ENCODE measurements around the gene ESRRB. TPM values are rescaled to one million over a fixed set of nuclear protein-coding genes. Genes with fewer than 3 reads are reported as not detected.

ESRRB gene
- total and polyA plus RNA-seq, 12 donors = 2.5 to 13.4 (median 7.0) TPM

DNA sequence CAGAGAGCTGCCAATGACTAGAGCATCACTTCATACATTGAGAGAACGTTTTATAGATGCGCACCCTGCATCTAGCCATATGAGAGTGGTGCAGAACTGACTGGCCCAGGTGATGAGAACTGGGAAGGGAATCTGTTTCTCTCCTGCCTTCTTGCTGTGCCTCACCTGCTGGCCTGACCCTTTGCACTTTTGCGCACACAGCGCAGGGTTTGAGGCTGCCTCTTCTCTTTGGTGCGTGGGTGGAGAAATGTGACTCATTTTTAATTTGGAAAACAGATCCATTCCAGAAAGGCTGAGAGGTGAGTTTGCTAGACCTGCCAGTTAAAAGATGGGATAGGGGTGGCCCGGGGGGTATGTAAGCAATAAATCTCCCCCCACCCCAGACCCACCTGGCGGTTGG, 453 bp upstream of the ESRRB start:
- DNase-seq (no peak), ATAC-seq (no peak)
- TF ChIP-seq CTCF (IDR thresholded peaks at IDR 0.05) = no peak
- H3K27me3 ChIP-seq = peaks cover 4 to 72% (median 55%) of the 10 kb centered on the region in 7 donors
- H3K4me1 ChIP-seq = peaks cover 3 to 23% (median 13%) of the 10 kb centered on the region in 9 donors
- 38 to 44% methylated on average over 7 of the region's 7 CpGs for WGBS, 2 donors
- intact Hi-C loops (cut with DNase I) = loop anchor here in 1 of 10 donors (10.0 kb wide), 1 partner anchor 661 kb away; no protein-coding TSS in a partner anchor
- H3K4me3 ChIP-seq = no peak overlapping the region
- no peaks in the 10 kb centered on the region for H3K36me3 ChIP-seq
- no peaks in the 10 kb centered on the region for H3K9me3 ChIP-seq
- no peak overlapping the region for H3K27ac ChIP-seq

DNA sequence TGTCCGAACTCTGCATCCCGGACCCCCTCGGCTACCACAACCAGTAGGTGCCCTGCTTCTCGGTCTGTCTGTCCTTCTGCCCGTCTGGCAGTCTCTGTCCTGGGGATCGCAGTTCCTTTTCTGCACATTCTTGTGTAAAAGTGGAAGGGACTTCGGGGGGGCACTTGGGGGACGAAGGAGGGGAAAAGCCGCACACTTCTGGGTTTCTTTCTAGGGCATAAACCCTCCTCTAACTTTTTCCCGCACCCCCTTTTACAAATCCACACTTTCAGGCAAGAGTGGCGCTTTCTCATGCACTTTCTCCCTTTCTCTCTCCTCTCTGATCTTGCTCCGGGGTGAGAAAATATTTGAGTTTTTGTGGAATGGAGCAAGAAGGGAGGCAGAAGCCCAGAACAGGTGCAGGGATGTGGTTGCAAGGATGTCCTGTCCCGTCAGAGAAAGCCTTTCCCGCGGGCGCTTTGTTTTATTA, 506 bp downstream of the ESRRB start:
- no peak for TF ChIP-seq CTCF (IDR thresholded peaks at IDR 0.05)
- intact Hi-C loops (cut with DNase I) = loop anchor here in 1 of 10 donors (10.0 kb wide), 1 partner anchor 662 kb away; no protein-coding TSS in a partner anchor
- WGBS, 2 donors = 5 to 6% methylated on average over 16 of the region's 16 CpGs
- no peak overlapping the region for H3K27ac ChIP-seq
- ATAC-seq = peak in 1 of 8 donors; percentile 14
- peak overlapping the region in 9 of 10 donors; percentile 14 to 48 (median 42) for H3K4me3 ChIP-seq
- H3K27me3 ChIP-seq = peaks cover 4 to 82% (median 59%) of the 10 kb centered on the region in 7 donors
- DNase-seq = no peak
- H3K9me3 ChIP-seq = no peaks in the 10 kb centered on the region
- no peaks in the 10 kb centered on the region for H3K36me3 ChIP-seq
- peaks cover 3 to 23% (median 13%) of the 10 kb centered on the region in 9 donors for H3K4me1 ChIP-seq

DNA sequence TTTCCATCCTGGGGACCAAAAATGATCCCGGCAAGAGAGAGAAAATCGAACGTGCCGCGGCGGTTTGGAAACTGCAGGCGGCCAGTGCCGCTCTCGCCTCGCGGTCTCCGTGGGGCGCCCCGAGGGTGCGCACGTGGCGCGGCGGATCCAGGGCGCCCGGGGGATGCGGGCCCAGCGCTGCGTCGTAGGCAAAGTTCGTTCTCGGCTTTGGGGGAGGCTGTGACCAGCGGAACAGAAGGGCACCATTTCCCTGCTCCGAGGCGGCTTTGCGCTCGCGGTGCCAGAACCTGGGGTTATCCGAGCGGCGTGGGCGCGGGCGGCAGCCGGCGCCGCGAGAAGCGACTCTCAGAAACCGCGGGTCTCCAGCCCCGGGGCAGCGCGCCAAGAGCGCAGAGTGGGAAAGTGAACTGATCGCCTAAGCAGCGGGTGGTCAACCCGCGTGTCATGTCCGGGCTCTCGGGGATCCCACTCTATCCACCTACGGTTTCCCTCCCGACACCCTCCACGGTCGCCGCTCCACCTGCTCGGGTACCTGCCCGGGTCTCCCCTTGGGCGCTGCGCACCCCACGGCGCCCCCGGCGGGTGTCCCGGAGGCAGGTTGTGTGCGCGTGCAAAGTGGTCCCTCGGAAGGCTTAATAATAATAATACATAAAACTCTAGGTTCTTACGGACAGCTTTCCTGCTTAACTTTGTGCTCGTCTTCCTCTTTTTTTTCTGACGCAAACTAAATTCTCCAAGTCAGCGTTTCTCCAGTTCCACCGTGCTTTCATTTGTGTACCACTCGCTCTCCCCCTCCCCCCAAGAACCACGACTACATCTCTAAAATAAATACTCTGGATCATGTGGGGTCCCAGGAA, 1.2 kb downstream of the ESRRB start:
- DNase-seq (no peak), ATAC-seq (no peak)
- Histone ChIP-seq H3K27me3 (peaks cover 4 to 88% (median 63%) of the 10 kb centered on the region in 7 donors), H3K27ac (no peak overlapping the region), H3K4me1 (peaks cover 3 to 23% (median 13%) of the 10 kb centered on the region in 9 donors), H3K36me3 (no peaks in the 10 kb centered on the region), H3K4me3 (peak overlapping the region in 8 of 10 donors; percentile 14 to 48 (median 42)), H3K9me3 (no peaks in the 10 kb centered on the region)
- 7% methylated on average over 80 of the region's 80 CpGs for WGBS, 2 donors
- intact Hi-C loops (cut with DNase I) = loop anchor here in 1 of 10 donors (10.0 kb wide), 1 partner anchor 662 kb away; no protein-coding TSS in a partner anchor
- no peak for TF ChIP-seq CTCF (IDR thresholded peaks at IDR 0.05)

DNA sequence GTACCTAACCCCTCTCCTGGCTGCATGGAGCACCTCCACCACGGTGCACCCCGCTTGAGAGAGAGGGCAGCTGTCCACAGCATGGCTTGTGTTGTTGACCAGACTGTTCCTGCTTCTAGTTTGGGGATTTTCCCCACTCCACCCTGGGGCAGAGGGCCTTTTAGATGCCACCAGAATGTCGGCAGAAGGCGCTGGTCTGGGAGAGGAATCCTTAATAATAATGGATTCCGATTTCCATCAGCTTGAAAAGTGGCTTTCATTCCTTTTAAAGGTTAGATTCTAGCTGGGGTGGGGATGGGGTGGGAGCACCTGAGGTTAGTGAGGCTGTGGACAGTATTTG, 1.8 kb downstream of the ESRRB start:
- Histone ChIP-seq H3K36me3 (no peaks in the 10 kb centered on the region), H3K9me3 (no peaks in the 10 kb centered on the region), H3K27me3 (peaks cover 4 to 94% (median 65%) of the 10 kb centered on the region in 7 donors), H3K4me3 (peak overlapping the region in 1 of 10 donors; percentile 42), H3K4me1 (peaks cover 3 to 23% (median 13%) of the 10 kb centered on the region in 9 donors), H3K27ac (no peak overlapping the region)
- no peak for TF ChIP-seq CTCF (IDR thresholded peaks at IDR 0.05)
- ATAC-seq (no peak), DNase-seq (no peak)
- intact Hi-C loops (cut with DNase I) = loop anchor here in 1 of 10 donors (1.0 to 10.0 kb wide), 2 partner anchors 13 to 663 kb away; no protein-coding TSS in a partner anchor
- 34 to 42% methylated on average over 5 of the region's 5 CpGs for WGBS, 2 donors

All from heart right ventricle (tissue), 16 donors.